ENCODE measurements around the gene RTP5. TPM values are rescaled to one million over a fixed set of nuclear protein-coding genes. Genes with fewer than 3 reads are reported as not detected.
A peak's percentile ranks its signal among the peaks of the same experiment; 100 is the strongest.

RTP5 gene
- total RNA-seq, 1 donor from 2014 or later, result not detected

DNA sequence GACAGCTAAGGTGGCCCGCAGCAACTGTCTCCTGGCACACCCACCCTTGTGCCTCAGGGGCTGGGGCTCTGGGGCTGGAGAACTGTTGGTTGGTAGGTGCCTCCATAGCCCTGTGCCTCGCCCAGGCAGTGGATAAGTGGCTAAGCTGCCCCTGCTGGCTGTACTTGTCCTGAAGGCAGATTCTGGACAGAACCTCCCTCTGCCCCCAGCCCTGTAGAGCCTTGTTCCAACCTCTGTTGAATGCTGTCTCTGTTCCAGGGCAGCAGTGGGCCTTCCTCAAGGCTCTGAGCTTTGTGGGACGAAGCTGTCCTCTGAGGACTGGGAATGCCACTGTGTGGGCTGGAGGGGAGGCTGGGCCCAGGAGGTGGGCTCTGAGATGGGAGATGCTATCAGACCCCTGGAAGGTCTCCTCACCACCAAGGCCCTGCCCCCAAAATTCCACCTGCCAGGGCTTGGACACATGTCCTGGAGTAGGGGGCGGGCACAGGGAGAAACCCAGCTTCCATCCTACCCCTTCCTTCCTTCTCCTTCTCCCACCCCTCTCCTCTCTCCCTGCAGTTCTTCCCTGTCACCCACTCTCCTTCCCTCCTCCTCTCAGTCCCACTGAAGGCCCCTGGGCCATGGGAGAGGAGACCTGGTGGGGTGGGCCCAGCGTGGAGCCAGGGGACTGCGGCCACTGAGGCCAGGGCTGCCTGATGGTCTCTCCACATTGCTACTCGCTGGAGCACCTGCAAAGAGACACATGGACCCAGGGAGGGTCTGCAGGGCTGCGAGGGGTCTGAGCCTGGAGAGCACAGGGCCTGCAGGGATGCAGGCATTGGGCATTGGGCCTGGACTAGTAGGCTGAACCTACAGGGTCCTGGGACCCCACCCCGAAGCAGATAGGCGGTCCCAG is 9.1 kb upstream of the RTP5 start:
- Histone ChIP-seq H3K4me3 (peak overlapping the region; percentile 54), H3K4me1 (peaks cover 30% of the 10 kb centered on the region), H3K27ac (replicated peaks) (peak overlapping the region; percentile 88), H3K27me3 (ENCODE audit: low read depth) (peaks cover 39% of the 10 kb centered on the region), H3K9me3 (replicated peaks) (no peaks in the 10 kb centered on the region), H3K36me3 (no peaks in the 10 kb centered on the region)
- intact Hi-C loops (cut with micrococcal nuclease), result no loop called here
- peak; percentile 17 for DNase-seq
- TF ChIP-seq, protein P1, sequence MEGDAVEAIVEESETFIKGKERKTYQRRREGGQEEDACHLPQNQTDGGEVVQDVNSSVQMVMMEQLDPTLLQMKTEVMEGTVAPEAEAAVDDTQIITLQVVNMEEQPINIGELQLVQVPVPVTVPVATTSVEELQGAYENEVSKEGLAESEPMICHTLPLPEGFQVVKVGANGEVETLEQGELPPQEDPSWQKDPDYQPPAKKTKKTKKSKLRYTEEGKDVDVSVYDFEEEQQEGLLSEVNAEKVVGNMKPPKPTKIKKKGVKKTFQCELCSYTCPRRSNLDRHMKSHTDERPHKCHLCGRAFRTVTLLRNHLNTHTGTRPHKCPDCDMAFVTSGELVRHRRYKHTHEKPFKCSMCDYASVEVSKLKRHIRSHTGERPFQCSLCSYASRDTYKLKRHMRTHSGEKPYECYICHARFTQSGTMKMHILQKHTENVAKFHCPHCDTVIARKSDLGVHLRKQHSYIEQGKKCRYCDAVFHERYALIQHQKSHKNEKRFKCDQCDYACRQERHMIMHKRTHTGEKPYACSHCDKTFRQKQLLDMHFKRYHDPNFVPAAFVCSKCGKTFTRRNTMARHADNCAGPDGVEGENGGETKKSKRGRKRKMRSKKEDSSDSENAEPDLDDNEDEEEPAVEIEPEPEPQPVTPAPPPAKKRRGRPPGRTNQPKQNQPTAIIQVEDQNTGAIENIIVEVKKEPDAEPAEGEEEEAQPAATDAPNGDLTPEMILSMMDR (IDR thresholded peaks at IDR 0.05; ENCODE audit: borderline replicate concordance), result peak; percentile 31

DNA sequence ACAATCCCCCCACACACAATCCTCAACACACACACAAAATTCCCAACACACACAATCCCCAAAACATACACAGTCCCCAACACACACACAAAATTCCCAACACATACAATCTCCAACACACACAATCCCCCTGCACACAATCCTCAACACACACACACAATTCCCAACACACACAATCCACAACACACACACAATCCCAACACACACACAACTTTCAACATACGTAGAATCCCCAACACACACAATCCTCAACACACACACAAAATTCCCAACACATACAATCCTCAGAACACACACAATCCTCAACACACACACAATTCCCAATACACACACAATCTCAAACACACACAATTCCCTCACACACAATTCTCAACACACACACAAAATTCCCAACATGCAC is 8.3 kb upstream of the RTP5 start:
- TF ChIP-seq, protein P1 (IDR thresholded peaks at IDR 0.05; ENCODE audit: borderline replicate concordance), result no peak
- H3K27me3 ChIP-seq (ENCODE audit: low read depth), result peaks cover 47% of the 10 kb centered on the region
- peaks cover 30% of the 10 kb centered on the region for H3K4me1 ChIP-seq
- no peak for DNase-seq
- no peaks in the 10 kb centered on the region for H3K9me3 ChIP-seq (replicated peaks)
- H3K4me3 ChIP-seq, result no peak overlapping the region
- no peaks in the 10 kb centered on the region for H3K36me3 ChIP-seq
- no peak overlapping the region for H3K27ac ChIP-seq (replicated peaks)
- intact Hi-C loops (cut with micrococcal nuclease), result no loop called here

- TF ChIP-seq, protein P1 (IDR thresholded peaks at IDR 0.05; ENCODE audit: borderline replicate concordance), result no peak
- no peaks in the 10 kb centered on the region for H3K9me3 ChIP-seq (replicated peaks)
- H3K4me3 ChIP-seq, result no peak overlapping the region
- intact Hi-C loops (cut with micrococcal nuclease), result no loop called here
- H3K36me3 ChIP-seq, result no peaks in the 10 kb centered on the region
- peaks cover 55% of the 10 kb centered on the region for H3K27me3 ChIP-seq (ENCODE audit: low read depth)
- no peak overlapping the region for H3K27ac ChIP-seq (replicated peaks)
- H3K4me1 ChIP-seq, result peaks cover 30% of the 10 kb centered on the region
- DNase-seq, result no peak
Observed at GRCh38 chr2:241862093-241862492, 7.4 kb upstream of the RTP5 start.

- Histone ChIP-seq H3K4me3 (peak overlapping the region; percentile 21), H3K4me1 (peaks cover 30% of the 10 kb centered on the region), H3K27ac (replicated peaks) (no peak overlapping the region), H3K9me3 (replicated peaks) (no peaks in the 10 kb centered on the region), H3K36me3 (no peaks in the 10 kb centered on the region), H3K27me3 (ENCODE audit: low read depth) (peaks cover 64% of the 10 kb centered on the region)
- DNase-seq, result peak; percentile 8
- intact Hi-C loops (cut with micrococcal nuclease), result no loop called here
- TF ChIP-seq, protein P1 (IDR thresholded peaks at IDR 0.05; ENCODE audit: borderline replicate concordance), result no peak
Observed at GRCh38 chr2:241862775-241863535, 6.6 kb upstream of the RTP5 start.

- peaks cover 70% of the 10 kb centered on the region for H3K27me3 ChIP-seq (ENCODE audit: low read depth)
- H3K27ac ChIP-seq (replicated peaks), result no peak overlapping the region
- H3K36me3 ChIP-seq, result no peaks in the 10 kb centered on the region
- H3K4me3 ChIP-seq, result peak overlapping the region; percentile 21
- TF ChIP-seq, protein P1 (IDR thresholded peaks at IDR 0.05; ENCODE audit: borderline replicate concordance), result no peak
- intact Hi-C loops (cut with micrococcal nuclease), result no loop called here
- no peak for DNase-seq
- H3K9me3 ChIP-seq (replicated peaks), result no peaks in the 10 kb centered on the region
- H3K4me1 ChIP-seq, result peaks cover 29% of the 10 kb centered on the region
Observed at GRCh38 chr2:241863536-241863954, 6.0 kb upstream of the RTP5 start.
